Cardiac septum (tissue), 1 donor: Measurements from ENCODE around the gene TEP1. TPM values are rescaled to one million over a fixed set of nuclear protein-coding genes. Genes with fewer than 3 reads are reported as not detected.
"Not testable (repeated sequence)": the region's sequence is repeated elsewhere in the genome, so short reads cannot be mapped to it uniquely, and the experiment has no call there.

Experiments used
- DNase-seq: peaks from one replicate; pipeline ENCODE4 v3.0.0-alpha.2; 2020; ENCODE audit warnings: low spot score
- intact Hi-C: fragments of 100-400 bp; cut with DNase I; formaldehyde crosslinking; loops from one replicate; pipeline ENCODE4 v1.14.0; 2022
- total RNA-seq: library from RNA; stranded (reverse); fragmentation: NEBNext Ultra II Directional; extraction: Animal tissue kit (Norgen Biotek cat#: 25700); gene quantifications from one replicate; pipeline ENCODE4 v1.2.1, GENCODE V29; 2021
- donor health status: DM: no; HTN: no; CAD: no.

The TEP1 gene
- total RNA-seq, 1 donor from 2014 or later = 15.7 TPM

DNA sequence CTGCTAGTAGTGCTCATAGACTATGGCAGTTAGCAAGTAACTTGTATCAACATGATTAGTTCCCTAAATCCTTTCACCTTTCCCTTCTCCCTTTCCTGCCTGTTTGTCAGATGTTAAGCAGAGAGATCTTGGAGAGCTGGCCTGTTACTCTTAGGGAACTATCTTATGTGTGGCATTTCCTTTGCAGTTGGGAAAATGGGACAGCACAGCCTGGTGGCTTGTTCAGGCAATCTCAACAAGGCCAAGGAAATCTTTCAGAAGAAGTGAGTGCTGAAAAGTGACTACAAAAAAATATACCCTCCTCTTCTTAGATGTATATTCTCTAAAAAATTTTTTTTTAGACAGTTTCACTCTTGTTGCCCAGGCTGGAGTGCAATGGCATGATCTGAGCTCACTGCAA, 62.4 kb downstream of the TEP1 start:
- no peak for DNase-seq
- intact Hi-C loops = no loop called here

DNA sequence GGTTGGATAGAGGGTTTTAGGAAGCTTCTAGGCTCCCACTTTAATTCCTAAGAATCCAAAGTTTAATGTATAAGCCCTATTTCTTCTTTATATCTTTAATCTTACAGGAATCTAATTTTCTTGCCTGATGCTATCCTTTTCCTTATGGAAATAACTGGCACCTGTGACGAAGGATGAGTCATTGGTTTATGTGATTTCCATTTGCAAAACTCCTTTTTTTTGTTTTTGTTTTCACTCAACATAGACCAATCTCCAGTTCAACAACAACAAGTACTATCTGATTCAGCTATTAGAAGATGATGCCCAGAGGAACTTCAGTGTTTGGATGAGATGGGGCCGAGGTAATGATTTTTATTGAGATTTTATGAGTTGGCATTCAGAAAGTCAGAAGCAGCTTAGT, 63.0 kb downstream of the TEP1 start:
- DNase-seq = no peak
- intact Hi-C loops = no loop called here

DNA sequence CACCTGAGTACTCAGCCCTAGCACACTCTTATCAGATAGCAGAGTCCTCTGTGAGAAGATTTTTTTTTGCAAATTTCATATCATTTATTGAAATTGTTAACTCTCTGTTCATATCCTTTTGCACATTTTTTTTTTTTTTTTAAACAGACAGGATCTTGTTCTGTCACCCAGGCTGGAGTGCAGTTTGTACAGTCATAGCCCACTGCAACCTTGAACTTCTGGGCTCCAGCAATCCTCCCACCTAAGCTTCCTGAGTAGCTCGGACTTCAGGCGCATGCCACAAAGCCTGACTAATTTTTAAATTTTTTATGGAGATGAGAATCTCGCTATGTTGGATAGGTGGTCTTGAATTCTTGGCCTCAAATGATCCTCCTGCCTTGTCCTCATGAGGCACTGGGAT, 65.6 kb downstream of the TEP1 start:
- intact Hi-C loops = no loop called here
- DNase-seq = no peak

DNA sequence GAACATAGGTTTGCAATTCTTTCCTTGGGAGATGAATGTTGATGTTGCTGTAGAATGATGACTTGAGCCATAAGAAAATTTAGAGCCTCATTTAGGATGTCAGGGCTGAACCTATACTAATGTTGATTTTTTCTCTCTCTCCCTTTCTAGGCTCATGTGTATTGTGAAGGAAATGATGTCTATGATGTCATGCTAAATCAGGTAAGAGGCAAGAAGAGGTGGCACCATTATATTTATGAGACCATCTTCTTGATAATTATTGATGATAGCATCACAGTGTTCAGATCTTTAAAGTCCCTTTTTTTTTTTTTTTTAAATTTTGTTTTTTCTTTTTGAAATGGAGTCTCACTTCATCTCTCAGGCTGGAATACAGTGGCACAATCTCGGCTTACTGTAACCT, 66.6 kb downstream of the TEP1 start:
- no peak for DNase-seq
- intact Hi-C loops = no loop called here

DNA sequence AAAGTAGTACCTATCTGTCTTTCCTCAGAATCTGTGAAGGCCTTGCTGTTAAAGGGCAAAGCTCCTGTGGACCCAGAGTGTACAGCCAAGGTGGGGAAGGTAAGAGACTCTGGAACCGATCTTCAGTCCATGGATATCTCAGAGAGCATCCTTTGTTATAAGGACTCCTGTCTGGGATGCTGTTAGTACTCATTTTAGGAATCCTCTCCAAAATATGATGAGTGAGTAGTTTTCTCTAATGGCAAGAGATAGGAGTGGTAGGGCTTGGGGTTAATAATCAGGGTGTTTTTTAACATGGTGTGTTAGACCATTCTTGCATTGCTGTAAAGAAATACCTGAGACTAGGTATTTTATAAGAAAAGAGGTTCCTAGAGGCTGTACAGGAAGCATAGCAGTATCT, 67.9 kb downstream of the TEP1 start:
- DNase-seq = no peak
- intact Hi-C loops = no loop called here

DNA sequence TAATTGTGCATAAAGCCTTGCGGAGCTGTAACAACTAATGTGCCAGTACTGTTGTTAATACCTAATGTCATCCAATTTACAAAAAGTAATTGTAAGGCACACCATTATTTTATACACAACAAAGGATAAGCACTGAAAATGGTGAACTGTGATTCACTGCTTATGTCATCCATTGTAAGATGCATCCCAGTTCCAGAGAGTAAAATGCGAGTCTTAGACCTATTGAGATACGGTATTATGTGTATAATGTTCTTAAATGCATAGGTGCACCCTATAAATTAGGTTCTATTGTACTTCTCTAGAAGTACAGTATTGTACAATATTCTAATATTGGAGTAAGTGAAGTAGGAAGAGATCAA, 69.5 kb downstream of the TEP1 start:
- no peak for DNase-seq

DNA sequence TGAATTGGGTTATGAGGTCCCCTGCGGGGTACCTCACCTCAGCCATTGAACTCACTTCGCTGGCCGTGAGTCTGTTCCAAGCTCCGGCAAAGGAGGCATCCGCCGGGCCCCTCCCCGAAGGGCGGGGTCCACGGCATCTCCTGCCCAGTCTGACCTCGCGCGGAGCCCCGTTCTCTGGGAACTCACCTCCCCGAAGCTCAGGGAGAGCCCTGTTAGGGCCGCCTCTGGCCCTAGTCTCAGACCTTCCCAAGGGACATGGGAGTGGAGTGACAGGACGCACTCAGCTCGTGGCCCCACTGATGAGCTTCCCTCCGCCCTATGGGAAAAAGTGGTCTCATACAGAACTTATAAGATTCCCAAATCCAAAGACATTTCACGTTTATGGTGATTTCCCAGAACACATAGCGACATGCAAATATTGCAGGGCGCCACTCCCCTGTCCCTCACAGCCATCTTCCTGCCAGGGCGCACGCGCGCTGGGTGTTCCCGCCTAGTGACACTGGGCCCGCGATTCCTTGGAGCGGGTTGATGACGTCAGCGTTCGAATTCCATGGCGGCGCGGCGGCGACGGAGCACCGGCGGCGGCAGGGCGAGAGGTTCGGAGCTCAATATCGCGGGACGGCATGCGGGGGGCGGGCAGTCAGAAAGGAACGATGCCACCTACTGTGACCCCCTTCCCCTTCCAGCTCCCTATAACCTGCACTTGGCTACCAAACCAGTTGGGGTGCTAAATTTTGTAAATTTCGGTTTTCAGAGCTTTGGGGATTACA, 70.0 kb downstream of the TEP1 start, which contains the start of gene PARP2:
TSS of gene PARP2 (plus strand) at position 544 of the 770 bp plus-strand sequence. CDS start at position 551, 7 bp downstream.
- DNase-seq = peak; percentile 97
- intact Hi-C loops = loop anchor here (2.0 to 5.0 kb wide), 3 partner anchors 14 to 119 kb away; partner anchors contain the start of genes PIP4P1 and TEP1

More for the DNA sequence above, 69.5 kb downstream of the TEP1 start:
- intact Hi-C loops = loop anchor here (2.0 to 5.0 kb wide), 3 partner anchors 15 to 118 kb away; partner anchors contain the start of genes PIP4P1 and TEP1

DNA sequence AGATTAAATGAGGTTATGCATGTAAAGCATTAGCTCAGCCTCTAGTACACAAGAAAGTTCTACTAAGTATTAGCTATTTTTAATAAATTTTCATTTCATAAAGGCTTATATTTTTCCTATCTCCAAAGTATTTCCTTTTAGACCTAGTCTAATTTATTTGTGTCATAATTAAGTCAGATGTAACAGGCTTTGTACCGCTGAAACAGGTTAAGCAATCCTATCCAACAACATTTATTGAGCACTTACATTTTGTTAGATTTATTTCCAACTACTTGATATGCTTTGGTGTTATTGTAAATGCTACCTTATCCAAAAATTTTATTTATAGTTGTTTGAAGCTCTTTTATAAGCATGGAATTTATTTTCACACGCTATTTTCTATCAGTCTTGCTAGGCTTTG, 71.7 kb downstream of the TEP1 start:
- intact Hi-C loops = loop anchor here (2.0 to 5.0 kb wide), 3 partner anchors 13 to 121 kb away; partner anchors contain the start of genes PIP4P1 and TEP1
- no peak for DNase-seq

DNA sequence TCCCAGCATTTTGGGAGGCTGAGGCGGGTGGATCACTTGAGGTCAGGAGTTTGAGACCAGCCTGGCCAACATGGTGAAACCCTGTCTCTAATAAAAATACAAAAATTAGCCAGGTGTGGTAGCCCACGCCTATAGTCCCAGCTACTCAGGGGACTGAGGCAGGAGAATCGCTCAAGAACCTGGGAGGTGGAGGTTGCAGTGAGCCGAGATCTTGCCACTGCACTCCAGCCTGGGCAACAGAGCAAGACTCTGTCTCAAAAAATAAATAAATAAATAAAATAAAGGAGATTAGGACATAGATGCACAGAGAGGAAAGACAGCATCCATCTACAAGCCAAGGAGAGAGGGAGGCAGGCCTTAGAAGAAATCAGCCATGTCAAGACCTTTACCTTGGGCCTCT, 72.3 kb downstream of the TEP1 start:
- DNase-seq = not testable (repeated sequence)
- intact Hi-C loops = loop anchor here (5.0 kb wide), 1 partner anchor 121 kb away; the partner anchor contains the start of gene PIP4P1

DNA sequence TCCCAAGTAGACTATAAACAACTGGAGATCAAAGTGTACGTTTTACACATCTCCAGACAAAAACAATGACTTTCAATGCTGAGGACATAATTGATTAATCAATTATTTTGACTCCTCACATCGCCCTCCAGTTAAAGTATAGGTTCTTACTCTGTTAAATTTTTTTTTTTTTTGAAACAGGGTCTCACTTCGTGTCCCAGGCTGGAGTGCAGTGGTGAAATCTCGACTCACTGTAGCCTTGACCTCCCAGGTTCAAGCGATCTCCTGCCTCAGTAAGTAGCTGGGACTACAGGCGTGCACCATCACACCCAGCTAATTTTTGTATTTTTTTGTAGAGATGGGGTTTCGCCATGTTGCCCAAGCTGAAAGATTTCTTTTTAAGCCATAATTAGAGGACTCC, 79.3 kb downstream of the TEP1 start:
- DNase-seq = no peak
- intact Hi-C loops = loop anchor here (5.0 kb wide), 2 partner anchors 278 to 348 kb away; partner anchors contain the start of gene RNASE4

DNA sequence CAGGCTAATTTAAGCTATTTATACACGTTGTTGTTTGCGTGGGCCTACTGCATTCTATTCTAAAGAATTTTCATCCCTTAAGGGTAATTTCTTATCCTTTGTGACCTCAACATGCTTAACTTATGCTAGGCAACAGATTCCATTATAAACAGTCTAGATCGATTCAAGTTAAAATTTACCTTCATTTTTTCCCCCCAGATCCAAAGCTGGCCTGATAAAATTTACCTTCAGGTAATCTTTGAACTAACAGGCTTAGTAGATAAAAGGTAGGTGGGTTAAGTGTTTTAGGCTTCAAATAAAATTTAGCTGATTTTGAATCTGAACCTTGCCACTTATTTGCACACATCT, 79.8 kb downstream of the TEP1 start:
- no peak for DNase-seq
- intact Hi-C loops = loop anchor here (5.0 kb wide), 2 partner anchors 279 to 349 kb away; partner anchors contain the start of gene RNASE4

DNA sequence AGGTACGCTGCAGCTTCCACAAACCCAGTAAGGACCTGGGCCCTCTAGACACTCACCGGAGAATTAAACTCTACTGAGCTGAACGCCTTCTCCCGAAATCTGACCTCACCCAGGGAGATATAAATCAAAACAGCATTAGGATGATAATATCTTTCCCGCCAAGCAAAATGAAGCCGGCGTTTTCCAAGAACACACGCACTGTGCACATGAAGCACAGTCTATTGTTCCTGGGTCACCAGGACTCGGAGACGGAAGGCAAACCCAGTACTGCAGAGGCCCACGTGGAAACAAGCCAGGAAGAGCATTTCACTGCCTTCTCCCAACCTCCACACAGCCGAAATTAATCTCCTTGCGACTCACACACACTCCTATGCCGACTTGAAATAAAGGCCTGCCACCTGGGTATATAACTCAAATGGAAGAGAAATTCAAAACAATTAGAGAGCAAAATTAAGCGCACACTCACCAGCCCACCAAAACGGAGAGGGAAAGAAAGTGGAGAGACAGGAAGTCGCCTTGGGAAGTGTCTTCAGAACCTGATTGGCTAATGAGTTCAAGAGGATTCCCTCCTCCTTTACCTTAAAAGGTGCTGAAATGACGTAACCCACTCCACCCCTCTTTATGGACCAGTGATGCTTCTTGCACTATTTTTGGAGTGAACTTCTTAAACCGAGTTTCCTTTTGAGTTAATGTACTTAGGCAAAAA, 80.4 kb downstream of the TEP1 start, which contains the start of gene CCNB1IP1:
TSS of gene CCNB1IP1 (minus strand) at position 492 of the 706 bp plus-strand sequence. CDS start 16,756 bp downstream, outside the sequence.
- intact Hi-C loops = loop anchor here (5.0 kb wide), 2 partner anchors 279 to 349 kb away; partner anchors contain the start of gene RNASE4

DNA sequence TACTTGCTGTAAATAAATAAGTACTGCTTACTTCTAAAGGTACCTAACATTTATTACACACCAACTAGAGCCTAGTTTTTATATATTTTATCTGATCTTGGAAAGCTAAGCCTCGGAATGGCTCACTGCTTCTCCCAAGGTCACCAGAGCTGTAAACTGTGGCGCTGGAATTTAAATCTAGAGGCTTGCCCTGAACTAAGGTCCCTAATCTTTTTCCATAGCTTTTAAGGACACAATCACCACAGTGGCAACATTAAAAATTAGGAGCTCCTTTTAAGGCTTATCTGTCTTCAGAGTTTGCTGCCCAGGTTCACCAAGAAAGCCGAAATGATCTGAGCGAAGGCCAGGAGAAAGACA, 80.9 kb downstream of the TEP1 start:
- no peak for DNase-seq
- intact Hi-C loops = loop anchor here (5.0 kb wide), 2 partner anchors 280 to 350 kb away; partner anchors contain the start of gene RNASE4

More for the DNA sequence above, 80.4 kb downstream of the TEP1 start, which contains the start of gene CCNB1IP1:
- DNase-seq = no peak

DNA sequence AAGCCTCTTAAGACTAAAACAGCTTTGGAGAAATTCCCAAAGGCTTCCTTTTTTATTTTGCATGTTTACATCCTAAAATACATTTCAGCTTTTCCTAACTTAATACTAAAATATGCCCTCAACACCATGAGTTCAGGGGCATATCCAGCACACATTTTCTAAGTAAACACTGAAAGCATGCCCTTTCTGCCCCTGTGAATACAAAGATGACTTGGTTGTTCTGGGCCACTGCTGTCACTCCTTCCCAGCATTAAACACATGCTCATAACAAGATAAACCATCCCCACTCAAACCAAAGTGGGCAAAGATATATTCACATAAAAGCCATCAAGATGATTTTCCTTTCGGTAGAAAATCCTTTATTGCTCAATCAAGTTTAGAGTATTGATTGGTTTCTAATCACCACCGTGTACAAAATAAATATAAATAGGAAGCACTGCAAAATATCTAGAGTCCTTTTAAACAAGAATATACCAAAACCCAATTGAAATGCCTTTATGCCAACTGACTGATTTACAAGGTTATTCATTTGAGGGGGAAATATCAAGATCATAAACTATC, 82.2 kb downstream of the TEP1 start:
- DNase-seq = no peak
- intact Hi-C loops = loop anchor here (5.0 kb wide), 2 partner anchors 281 to 351 kb away; partner anchors contain the start of gene RNASE4

DNA sequence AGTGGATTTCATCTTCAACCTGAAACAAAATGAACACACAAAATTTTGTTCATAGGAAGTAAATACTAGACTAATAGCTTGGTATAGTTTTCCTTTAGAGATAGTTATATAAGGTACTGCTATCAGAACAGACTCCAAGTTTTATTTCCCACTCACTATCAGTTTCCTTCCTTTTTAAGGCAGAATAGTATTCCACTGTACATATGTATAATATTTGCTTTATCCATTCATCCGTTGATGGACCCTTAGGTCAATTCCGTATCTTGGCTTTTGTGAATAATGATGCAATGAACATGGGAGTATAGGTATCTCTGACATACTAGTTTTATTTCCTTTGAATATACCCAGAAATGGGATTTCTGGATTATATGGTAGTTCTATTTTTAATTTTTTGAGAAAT, 83.9 kb downstream of the TEP1 start:
- DNase-seq = no peak
- intact Hi-C loops = loop anchor here (2.0 to 5.0 kb wide), 2 partner anchors 13 to 128 kb away; partner anchors contain the start of genes APEX1 and PARP2

DNA sequence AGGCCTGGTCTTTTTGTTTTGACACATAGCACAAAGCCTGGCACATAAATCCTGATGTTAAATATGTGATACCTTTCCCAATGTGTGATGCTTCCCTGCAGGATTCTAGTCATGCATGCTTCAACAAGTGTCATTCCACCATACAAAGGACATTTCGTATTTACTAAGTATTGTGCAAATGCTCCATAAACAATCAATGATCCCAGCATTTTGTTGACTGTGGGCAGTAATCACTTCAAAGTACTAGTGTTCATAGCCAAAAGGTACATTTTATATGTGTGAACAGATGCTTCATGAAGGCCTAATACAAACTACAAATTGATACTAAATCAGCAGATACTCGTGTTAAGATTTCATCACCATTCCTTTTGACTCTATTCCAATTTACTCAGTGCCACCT, 84.6 kb downstream of the TEP1 start:
- intact Hi-C loops = loop anchor here (2.0 to 5.0 kb wide), 2 partner anchors 14 to 129 kb away; partner anchors contain the start of genes APEX1 and PARP2
- no peak for DNase-seq

DNA sequence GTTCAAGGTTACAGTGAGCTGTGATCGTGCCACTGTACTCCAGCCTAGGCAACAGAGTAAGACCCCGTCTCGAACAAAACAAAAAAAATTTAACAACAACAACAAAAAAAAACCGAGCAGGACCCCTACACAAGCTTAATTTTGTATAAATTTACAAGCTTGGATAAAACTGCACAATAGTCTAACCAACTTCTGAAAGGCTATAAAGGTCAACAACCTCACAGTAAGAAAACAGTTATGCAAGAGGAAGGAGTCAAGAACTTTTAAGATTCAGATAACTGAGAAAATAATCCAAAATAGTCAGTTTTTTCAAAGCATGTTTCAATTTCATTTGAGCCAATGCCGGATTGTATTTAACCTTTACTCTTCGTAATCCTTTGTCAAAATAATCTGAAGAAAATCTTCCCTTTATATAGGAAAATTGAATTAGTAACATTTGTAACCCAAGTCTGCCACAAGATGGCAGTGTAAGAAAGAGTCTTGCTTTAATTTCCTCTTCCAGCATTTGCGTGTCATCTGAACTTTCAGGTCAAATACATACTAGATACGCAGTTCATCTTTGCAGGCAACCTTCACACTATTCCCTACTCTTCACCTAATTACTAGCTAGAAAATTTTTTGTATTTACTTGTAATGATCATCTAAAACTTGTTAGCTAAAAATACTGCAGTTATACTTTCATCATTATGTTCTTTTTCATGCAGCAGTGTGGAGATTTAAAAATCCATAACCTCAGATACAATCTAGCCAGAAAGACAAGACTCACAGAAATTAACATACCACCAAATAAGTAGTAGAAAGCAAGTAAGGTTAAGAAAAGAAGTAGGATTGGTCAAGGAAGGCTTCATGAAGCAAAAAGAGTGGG, 86.1 kb downstream of the TEP1 start:
- intact Hi-C loops = loop anchor here (5.0 kb wide), 1 partner anchor 130 kb away; the partner anchor contains the start of gene APEX1
- no peak for DNase-seq

DNA sequence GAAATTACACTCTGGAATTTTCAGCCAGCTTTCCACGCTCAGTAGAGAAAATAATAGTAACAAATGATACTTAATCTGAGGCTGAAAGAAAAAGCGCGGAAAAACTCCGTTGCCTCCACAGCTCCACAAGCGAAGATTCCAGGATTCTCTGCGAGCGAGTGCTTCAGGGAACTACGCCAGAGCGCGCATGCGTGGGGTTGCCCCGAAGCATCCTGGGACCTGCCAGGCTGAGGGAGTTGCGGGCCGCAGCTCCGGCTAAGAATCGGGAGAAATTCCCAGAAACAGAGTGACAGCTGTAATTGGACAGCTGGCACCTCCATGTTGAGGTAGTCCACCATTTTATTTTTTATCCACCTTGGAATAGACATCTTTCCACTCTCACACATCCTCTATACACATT, 95.6 kb downstream of the TEP1 start:
- no peak for DNase-seq
- intact Hi-C loops = no loop called here
